ENCODE results near the gene PROSER3. TPM values are rescaled to one million over a fixed set of nuclear protein-coding genes. Genes with fewer than 3 reads are reported as not detected.
"Not testable (repeated sequence)": the region's sequence is repeated elsewhere in the genome, so short reads cannot be mapped to it uniquely, and the experiment has no call there.

Gene PROSER3
- total RNA-seq, 2 donors from 2014 or later = 16.8 to 19.5 TPM

DNA sequence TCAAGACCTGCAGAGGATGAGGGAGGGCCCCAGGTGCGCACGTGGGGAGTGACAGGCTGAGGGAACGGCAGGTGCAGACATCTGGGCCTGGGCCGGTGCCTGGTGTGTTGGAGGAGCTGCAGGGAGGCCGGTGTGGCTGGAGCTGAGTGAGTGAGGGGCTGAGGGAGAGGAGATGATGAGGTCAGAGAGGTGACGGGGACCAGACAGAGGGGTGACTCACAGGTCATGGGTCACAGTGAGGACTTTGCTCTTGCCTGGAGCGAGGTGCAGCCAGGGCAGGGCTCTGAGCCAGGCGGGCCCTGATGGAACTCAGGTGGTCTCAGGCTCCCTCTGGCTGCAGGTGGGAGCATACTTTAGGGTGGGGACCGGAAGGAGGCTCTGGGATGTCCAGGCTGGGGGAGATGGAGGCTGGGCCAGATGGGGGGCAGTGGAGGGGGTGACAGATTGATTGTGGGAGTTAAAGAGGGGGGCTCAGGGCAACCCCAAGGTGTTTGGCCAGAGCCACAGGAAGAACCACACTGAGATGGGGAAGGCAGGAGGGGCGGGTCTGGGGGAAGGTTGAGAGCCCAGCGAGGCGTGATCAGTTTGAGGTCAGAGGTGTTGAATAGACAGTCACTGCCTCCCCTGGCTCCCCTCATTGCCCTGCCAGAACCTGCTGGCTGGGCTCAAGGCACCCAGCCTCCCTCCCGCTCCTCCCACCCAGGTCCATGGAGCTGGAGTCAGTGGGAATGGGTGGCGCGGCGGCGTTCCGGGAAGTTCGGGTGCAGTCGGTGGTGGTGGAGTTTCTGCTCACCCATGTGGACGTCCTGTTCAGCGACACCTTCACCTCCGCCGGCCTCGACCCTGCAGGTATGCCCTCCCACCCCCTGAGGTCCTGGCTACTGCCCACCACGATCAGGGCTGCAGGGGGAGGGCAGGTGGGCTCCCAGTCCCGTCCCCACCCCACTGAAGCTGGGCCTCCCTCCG is 25.8 kb downstream of the PROSER3 start:
- no peak for ATAC-seq
- DNase-seq = no peak
- intact Hi-C loops (cut with DNase I, micrococcal nuclease) = no loop called here

DNA sequence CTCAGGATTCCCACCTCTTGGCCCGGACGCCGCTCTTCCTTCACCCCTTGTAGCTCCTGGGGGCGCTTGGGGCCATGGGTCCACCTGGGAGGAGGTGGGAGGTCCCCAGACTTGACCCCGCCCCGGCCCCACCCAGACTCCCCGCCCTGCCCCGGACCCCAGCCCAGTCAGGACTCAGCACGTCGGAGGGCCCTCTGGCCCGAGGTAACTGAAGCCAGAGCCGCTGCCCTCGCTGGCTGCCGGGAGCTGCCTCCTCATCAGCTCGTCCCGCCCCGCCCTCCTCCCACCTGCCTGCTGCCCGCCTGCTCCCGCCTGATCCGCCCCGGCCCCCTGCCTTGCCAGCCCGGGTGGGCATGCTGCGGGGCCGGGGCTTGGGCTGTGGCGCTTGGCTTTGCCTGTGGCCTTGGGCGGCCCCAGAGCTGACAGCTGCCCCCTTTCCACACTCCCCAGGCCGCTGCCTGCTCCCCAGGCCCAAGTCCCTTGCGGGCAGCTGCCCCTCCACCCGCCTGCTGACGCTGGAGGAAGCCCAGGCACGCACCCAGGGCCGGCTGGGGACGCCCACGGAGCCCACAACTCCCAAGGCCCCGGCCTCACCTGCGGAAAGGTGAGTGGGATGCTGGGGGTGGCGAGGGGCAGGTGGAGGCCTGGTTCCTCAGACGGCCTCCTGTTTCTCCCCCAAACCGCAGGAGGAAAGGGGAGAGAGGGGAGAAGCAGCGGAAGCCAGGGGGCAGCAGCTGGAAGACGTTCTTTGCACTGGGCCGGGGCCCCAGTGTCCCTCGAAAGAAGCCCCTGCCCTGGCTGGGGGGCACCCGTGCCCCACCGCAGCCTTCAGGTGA is 26.7 kb downstream of the PROSER3 start:
- ATAC-seq (no peak), DNase-seq (no peak)
- intact Hi-C loops (cut with DNase I, micrococcal nuclease) = no loop called here

DNA sequence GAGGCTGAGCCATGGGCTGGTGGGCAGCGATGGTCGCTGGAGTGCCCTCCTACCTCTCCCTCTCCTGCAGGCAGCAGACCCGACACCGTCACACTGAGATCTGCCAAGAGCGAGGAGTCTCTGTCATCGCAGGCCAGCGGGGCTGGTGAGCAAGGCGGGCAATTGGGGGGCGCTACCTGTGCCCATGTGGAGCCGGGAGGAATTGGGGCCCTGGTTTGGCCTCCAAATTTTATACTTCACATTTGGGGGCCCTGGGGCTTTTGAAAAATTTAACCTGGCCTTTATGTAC is 27.3 kb downstream of the PROSER3 start:
- DNase-seq (no peak), ATAC-seq (no peak)
- intact Hi-C loops (cut with DNase I, micrococcal nuclease) = no loop called here

DNA sequence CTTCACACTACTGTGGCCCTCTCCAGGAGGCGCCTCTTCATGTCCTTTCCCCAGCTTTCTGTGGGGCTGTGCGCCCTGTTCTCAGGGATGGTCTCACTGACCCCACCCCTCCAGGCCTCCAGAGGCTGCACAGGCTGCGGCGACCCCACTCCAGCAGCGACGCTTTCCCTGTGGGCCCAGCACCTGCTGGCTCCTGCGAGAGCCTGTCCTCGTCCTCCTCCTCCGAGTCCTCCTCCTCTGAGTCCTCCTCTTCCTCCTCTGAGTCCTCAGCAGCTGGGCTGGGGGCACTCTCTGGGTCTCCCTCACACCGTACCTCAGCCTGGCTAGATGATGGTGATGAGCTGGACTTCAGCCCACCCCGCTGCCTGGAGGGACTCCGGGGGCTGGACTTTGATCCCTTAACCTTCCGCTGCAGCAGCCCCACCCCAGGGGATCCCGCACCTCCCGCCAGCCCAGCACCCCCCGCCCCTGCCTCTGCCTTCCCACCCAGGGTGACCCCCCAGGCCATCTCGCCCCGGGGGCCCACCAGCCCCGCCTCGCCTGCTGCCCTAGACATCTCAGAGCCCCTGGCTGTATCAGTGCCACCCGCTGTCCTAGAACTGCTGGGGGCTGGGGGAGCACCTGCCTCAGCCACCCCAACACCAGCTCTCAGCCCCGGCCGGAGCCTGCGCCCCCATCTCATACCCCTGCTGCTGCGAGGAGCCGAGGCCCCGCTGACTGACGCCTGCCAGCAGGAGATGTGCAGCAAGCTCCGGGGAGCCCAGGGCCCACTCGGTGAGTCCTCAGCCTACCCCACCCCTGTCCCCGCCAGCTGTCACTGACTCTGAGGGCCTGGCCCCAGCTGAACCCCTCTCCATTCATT is 28.6 kb downstream of the PROSER3 start:
- ATAC-seq = no peak
- intact Hi-C loops (cut with DNase I, micrococcal nuclease) = no loop called here
- DNase-seq = no peak

DNA sequence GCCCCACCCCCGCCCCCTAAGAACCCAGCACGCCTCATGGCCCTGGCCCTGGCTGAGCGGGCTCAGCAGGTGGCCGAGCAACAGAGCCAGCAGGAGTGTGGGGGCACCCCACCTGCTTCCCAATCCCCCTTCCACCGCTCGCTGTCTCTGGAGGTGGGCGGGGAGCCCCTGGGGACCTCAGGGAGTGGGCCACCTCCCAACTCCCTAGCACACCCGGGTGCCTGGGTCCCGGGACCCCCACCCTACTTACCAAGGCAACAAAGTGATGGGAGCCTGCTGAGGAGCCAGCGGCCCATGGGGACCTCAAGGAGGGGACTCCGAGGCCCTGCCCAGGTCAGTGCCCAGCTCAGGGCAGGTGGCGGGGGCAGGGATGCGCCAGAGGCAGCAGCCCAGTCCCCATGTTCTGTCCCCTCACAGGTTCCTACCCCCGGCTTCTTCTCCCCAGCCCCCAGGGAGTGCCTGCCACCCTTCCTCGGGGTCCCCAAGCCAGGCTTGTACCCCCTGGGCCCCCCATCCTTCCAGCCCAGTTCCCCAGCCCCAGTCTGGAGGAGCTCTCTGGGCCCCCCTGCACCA is 29.3 kb downstream of the PROSER3 start:
- ATAC-seq = no peak
- DNase-seq = no peak
- intact Hi-C loops (cut with DNase I, micrococcal nuclease) = no loop called here

DNA sequence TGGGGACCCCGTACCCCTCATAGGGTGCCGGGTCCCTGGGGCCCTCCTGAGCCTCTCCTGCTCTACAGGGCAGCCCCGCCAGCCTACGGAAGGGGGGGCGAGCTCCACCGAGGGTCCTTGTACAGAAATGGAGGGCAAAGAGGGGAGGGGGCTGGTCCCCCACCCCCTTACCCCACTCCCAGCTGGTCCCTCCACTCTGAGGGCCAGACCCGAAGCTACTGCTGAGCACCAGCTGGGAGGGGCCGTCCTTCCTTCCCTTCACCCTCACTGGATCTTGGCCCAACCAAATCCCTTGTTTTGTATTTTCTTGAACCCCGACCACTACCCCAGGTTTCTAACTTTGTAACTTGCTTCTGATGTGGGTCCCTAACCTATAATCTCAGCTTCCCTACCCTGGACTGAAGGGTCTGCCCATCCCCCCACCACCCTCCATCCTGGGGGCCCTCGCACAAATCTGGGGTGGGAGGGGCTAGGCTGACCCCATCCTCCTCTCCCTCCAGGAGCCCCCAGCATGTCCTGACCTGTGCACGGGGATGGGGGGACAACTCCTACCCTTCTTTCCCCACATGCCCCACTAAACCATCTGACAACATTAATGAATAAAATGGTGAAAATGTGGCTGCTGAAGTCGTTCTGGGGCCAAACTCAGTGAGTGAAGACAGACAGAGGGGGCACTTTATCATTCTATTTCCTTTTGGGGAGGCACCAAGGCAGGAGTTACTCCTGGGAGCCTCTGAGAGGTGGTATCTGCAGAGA is 30.4 kb downstream of the PROSER3 start:
- ATAC-seq (no peak), DNase-seq (no peak)
- intact Hi-C loops (cut with DNase I, micrococcal nuclease) = no loop called here

DNA sequence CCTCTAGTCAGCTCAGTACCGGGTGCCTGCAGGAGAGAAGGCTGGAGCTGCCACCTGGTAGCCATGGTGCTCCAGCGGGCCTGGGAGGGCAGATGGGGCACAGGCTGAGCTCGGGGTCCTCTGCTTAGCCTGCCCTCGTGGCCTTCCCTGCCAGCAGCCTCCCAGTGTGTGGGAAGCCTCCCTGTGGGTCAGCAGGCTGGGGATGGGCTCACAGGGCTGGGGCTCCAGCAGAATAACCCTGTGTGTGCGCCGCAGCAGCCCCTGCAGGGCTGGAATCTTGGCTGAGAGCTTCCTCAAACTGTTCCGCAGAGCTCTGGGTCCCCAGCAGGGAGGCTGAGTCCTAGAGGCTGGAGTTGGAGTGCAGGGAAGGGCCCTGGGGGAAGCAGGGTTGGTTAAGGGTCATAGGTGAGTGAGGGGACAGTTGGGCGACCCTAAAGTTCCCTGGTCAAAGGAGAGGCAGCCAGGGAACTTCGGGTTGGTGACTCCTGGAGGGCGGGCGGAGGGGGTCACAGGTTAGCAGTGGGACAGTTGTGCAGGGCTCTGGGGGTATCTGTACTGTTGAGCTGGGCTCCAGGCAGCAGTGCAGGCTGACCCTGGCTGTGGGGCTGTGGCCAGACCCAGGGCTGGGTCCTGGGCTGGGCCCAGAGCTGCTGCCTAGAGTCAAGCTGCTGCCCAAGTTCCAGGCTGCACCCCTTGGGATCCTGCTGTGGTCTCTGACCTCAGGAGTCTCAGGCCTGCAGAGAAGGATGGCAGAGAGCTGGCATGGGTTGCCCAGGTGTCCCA is 31.4 kb downstream of the PROSER3 start:
- no peak for DNase-seq
- no peak for ATAC-seq
- intact Hi-C loops (cut with DNase I, micrococcal nuclease) = no loop called here

DNA sequence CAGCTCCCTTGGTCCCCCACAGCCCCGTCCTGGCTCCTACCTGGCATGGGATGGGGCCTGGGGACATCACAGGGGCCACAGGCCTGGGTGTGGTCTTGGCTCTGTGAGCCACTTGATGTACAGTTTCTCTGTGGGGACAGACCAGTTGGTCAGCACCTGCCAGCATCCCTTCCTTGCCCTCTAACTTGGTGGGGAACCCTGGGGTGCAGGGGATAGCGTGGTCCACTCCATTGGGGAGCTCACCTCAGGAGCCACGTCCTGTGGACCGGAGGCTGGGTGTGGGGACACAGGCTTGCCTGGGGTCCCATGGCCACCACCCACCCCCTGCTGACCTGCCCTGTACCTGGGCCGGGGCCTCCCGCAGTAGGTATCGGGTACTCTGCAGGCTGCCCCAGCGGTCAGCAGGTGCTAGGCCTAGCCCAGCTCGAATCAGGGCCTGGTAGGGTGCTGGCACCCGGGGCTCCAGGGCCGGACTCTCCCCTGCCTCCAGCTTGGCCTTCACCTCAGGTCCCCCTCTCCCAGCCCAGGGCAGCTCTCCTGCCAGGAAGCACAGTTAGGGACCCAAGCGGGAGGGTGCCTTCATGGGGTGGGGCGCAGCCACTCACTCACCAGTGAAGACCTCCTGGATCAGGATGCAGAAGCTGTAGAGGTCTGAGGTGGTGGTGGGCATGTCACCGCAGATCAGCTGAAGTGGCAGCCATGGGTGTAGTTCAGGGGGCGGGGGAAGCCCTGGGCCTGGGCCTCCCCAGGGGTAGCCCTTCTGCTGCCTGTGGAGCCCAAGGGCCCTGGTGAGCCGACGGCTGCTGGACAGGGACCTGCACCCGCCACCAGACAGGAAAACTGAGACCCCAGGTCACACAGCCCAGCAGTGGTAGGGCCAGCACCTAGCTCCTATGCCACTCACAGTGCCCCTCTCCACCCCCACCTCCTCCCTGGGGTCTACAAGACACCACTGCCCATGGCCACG is 32.3 kb downstream of the PROSER3 start:
- DNase-seq (no peak), ATAC-seq (no peak)
- intact Hi-C loops (cut with DNase I, micrococcal nuclease) = no loop called here

DNA sequence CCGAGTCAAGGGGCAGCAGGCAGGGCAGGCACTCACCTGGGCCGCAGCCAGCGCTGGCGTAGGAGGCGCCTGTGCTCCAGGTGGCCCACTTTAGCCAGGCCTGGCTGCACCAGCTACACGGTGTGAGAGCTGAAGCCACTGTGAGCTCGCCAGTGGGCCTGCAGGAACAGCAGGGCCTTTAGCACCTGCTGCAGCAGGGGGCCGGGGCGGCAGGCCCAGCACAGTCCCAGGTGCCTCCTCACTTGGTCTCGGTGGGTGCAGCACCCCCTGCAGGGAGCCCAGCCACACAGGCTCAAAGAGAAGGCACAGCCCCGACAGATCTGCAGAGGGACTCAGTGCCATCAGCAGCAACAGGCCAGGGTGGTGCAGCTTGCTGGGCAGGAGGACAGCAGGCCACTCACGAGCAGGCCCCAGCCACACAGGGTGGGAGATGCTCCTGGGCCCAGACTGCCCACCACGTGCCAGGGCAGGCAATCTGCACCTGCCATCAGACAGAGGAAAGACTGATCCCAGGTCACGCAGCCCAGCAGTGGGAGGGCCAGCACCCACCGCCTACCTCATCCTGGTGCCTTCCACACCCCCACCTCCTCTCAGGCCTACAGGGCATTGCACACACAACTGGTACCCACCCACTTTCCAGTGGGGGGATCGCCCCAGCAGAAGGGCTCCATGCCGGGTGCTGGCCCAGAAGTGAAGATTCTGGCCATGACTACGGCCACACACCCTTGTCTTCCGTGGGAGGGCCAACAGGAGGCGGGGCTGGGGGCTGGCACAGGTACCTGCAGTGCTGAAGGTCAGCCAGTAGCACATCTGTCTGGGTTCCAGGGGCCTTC is 33.2 kb downstream of the PROSER3 start:
- no peak for ATAC-seq

DNA sequence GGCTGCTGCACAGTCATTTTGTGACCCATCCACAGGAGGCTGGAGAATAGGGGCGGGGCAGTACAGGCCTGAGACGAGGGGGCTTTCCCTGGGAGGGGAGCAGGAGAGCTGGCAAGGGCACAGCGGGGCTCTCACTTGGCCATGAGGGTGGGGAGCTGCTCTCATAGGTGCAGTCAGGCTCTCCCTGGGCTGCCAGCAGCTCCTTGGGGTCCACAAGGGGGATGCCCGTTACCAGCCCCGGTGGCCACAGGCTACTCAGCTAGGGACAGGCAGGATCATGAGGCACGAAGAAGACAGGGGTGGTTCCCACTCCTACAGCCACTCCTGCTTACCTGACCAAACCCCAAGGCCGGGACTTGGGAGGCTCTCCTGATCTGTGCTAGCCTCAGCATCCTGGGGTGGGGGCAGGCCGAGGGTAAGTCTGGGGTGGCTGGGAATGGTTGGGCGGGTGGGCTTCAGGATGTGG is 33.9 kb downstream of the PROSER3 start:
- DNase-seq (no peak), ATAC-seq (no peak)
- intact Hi-C loops (cut with DNase I, micrococcal nuclease) = no loop called here

More for the DNA sequence above, 33.2 kb downstream of the PROSER3 start:
- no peak for DNase-seq
- intact Hi-C loops (cut with DNase I, micrococcal nuclease) = no loop called here

DNA sequence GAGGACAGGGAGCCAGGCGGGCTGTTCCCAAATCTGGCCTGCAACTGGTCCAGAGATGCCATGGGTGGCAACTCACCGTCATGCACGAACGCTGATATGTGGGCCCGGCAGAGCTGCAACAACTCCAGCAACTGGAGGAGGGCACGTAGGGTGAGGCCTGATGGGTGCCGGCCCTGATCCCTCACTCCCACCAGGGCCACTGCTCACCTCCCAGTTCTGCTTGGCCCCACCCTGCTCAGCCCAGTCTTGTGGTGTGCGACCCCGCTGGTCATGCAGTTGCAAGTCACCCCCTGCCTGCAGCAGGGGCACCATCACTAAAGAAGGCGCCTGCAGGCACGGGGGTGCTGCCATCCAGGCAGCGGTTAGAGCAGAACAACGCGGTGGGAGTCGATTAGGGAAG is 34.3 kb downstream of the PROSER3 start:
- no peak for ATAC-seq
- intact Hi-C loops (cut with DNase I, micrococcal nuclease) = no loop called here
- no peak for DNase-seq

DNA sequence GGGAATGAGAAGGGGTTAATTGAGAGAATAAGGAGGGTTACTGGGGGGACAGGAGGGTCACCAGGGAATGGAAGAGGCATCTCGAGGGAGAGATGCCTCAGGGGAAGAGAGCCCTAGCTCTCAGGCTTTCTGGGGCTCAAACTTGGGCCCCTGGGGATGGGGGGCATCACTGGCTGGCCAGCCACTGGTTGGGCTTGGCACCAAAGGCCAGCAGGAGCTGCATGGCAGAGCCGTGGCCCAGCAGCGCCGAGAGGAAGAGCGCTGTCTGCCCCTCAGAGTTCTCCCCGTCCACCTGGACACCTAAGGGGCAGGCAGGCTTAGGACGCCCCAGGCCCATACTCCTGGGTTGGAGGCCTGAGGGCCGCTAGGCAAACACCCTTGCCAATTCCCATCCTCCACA is 34.9 kb downstream of the PROSER3 start:
- intact Hi-C loops (cut with DNase I, micrococcal nuclease) = no loop called here
- ATAC-seq = no peak

DNA sequence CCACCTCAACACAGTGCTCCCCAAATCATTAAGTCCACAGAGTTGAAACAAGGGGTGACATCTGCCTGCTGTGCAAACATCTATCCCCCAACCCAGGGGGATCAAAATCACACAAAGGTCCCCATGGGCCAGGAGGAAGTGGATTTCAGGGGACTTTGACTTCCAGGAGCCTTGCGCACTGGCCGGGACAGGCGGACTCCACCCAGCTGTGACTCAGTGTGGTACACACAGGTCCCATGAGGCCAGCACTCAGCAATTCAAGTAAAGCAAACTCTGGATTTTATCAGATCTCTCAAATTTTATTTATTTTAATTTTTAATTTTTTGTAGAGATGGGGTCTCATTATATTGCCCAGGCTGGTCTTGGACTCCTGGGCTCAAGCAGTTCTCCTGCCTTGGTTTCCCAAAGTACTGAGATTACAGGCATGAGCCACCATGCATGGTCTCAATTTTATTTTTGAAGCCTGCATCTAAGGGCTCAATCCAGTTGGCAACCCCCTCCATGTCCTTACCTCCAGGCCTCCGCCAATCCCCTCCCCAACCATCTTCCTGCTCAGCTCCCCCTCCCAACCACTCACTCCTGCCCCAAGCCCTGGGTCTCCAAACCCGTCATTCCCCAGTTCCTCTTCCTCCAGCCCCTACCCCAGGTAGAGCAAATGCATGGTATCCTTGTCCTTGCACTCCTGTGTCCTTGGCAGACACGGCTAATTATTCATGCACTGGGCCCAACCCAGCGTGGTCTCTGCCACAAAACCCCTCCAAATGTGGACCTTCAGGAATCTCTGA is 35.6 kb downstream of the PROSER3 start:
- no peak for DNase-seq
- intact Hi-C loops (cut with DNase I, micrococcal nuclease) = no loop called here
- ATAC-seq = peak; percentile 45

More for the DNA sequence above, 34.9 kb downstream of the PROSER3 start:
- DNase-seq = no peak

DNA sequence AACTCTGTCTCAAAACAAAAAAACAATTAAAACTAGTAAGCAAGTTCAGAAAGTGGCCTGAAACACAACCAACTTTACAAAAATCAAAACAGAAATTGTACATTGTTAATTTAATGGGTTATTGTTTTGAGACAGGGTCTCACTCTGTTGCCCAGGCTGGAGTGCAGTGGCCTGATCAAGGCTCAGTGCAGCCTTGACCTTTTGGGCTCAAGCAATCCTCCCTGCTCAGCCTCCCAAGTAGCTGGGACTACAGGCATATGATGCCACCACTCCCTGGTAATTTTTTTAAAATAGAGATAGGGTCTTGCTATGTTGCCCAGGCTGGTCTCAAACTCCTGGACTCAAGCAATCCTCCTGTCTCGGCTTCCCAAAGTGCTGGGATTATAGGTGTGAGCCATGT is 37.6 kb downstream of the PROSER3 start:
- ATAC-seq; intact Hi-C loops (cut with DNase I, micrococcal nuclease); DNase-seq: not testable (repeated sequence)
